Endothelial cell of umbilical vein (primary cell): ENCODE results near the gene HES1. TPM values are rescaled to one million over a fixed set of nuclear protein-coding genes. Genes with fewer than 3 reads are reported as not detected.

Experiments
- BruUV-seq: library from RNA; stranded (reverse); fragments of 400-500 nt; replicated peaks from 2 replicates; lab custom pipeline; 2021; lab: Mats Ljungman, UMichigan
- CTCF ChIA-PET: fragments of 300-600, 350-600 bp; sonication (Branson Sonifier 250); formaldehyde crosslinking; loops from one replicate; lab custom pipeline; 2021; ENCODE audit warnings: antibody characterized with exemption, inconsistent platforms; lab: Charles Lee
- POLR2A ChIA-PET: fragments of 300-600, 350-600 bp; sonication (Branson Sonifier 250); formaldehyde crosslinking; loops from one replicate; lab custom pipeline; 2021; ENCODE audit warnings: antibody characterized with exemption, inconsistent platforms; lab: Charles Lee
- DNase-seq: peaks from one replicate; pipeline ENCODE4 v3.0.0-alpha.2; 2011; ENCODE audit warnings: low read depth, low spot score
- FAIRE-seq: peaks from 2 replicates; lab custom pipeline; 2011; peaks lifted over from hg19 to GRCh38; lab: Jason Lieb, UNC
- H2AFZ ChIP-seq: 2 replicates; pipeline ENCODE4 v1.6.0; 2012; ENCODE audit warnings: low read depth, low read length, control low read depth, inconsistent platforms
- H3K27ac ChIP-seq: 2 replicates; pipeline ENCODE4 v1.5.1; 2011; ENCODE audit warnings: low read depth, mild to moderate bottlenecking, control low read depth, low read length, moderate library complexity; ENCODE audit not compliant: insufficient read depth
- H3K27me3 ChIP-seq, 2 experiments: 2 replicates each; pipeline versions ENCODE4 v1.6.0 to v1.6.1; 2011; ENCODE audit warnings: low read length in 2 of 2, mixed read lengths in 1 of 2; ENCODE audit not compliant: control insufficient read depth in 2 of 2, insufficient read depth in 2 of 2
- H3K36me3 ChIP-seq, 2 experiments: 2 replicates in 1 of 2; 3 replicates in 1 of 2; pipeline ENCODE4 v1.5.1; 2011; ENCODE audit warnings: low read length in 2 of 2, mild to moderate bottlenecking in 1 of 2, moderate library complexity in 1 of 2; ENCODE audit not compliant: control insufficient read depth in 2 of 2, insufficient read depth in 2 of 2; ENCODE audit errors: extremely low read depth in 1 of 2
- H3K4me1 ChIP-seq: 3 replicates; pipeline ENCODE4 v1.5.1; 2011; ENCODE audit warnings: mild to moderate bottlenecking, low read length; ENCODE audit not compliant: control insufficient read depth, insufficient read depth; ENCODE audit errors: extremely low read depth
- H3K4me2 ChIP-seq: 2 replicates; pipeline ENCODE4 v1.6.1; 2011; ENCODE audit warnings: low read length, control low read depth, mixed read lengths; ENCODE audit not compliant: insufficient read depth
- H3K4me3 ChIP-seq, 3 experiments: fragments of 200-600 bp in 1 of 3; sonication (generic), shearing (Covaris generic) in 1 of 3; replicated peaks in 1 of 3; 2 replicates each; pipeline ENCODE4 v1.5.1; 2011 to 2016; ENCODE audit warnings: control low read depth in 3 of 3, low read length in 3 of 3, mild to moderate bottlenecking in 2 of 3, inconsistent platforms in 1 of 3, low read depth in 1 of 3, moderate library complexity in 1 of 3; ENCODE audit not compliant: insufficient read depth in 1 of 3
- H3K79me2 ChIP-seq: 2 replicates; pipeline ENCODE4 v1.6.0; 2012; ENCODE audit warnings: low read length, inconsistent platforms; ENCODE audit not compliant: control insufficient read depth, insufficient read depth
- H3K9ac ChIP-seq: replicated peaks from 2 replicates; pipeline ENCODE3; 2011; ENCODE audit warnings: low read length, control low read depth; ENCODE audit not compliant: insufficient read depth; ENCODE audit errors: extremely low read depth
- H3K9me1 ChIP-seq: replicated peaks from 3 replicates; pipeline ENCODE4 v1.6.0; 2011; ENCODE audit warnings: mild to moderate bottlenecking, low read length; ENCODE audit not compliant: control insufficient read depth, insufficient read depth; ENCODE audit errors: extremely low read depth
- H3K9me3 ChIP-seq: replicated peaks from 2 replicates; pipeline ENCODE4 v1.5.1; 2012; ENCODE audit warnings: low read length, inconsistent platforms; ENCODE audit not compliant: control insufficient read depth, insufficient read depth
- H4K20me1 ChIP-seq: replicated peaks from 2 replicates; pipeline ENCODE3; 2011; ENCODE audit warnings: mild to moderate bottlenecking, low read length; ENCODE audit not compliant: control insufficient read depth, insufficient read depth; ENCODE audit errors: extremely low read depth
- EZH2 ChIP-seq: IDR thresholded peaks from 2 replicates; pipeline ENCODE4 v1.6.1; 2012; ENCODE audit warnings: borderline replicate concordance, low read depth, mild to moderate bottlenecking, moderate library complexity, low read length, inconsistent platforms; ENCODE audit not compliant: severe bottlenecking
- FOS ChIP-seq: IDR thresholded peaks from 2 replicates; pipeline ENCODE4 v1.6.1; 2011; ENCODE audit warnings: mild to moderate bottlenecking, low read length, moderate library complexity, borderline replicate concordance; ENCODE audit not compliant: insufficient read depth
- GATA2 ChIP-seq: IDR thresholded peaks from 2 replicates; pipeline ENCODE4 v1.7.0; 2011; ENCODE audit warnings: low read depth, mild to moderate bottlenecking, moderate library complexity, mixed read lengths, low read length; ENCODE audit not compliant: insufficient read length, insufficient read depth
- JUN ChIP-seq: IDR thresholded peaks from 2 replicates; pipeline ENCODE4 v1.6.1; 2011; ENCODE audit warnings: borderline replicate concordance, low read depth; ENCODE audit not compliant: insufficient read length, insufficient read depth
- MYC ChIP-seq: IDR thresholded peaks from one replicate; pipeline ENCODE4 v1.6.1; 2011; ENCODE audit warnings: mild to moderate bottlenecking, low read depth, low read length
- POLR2A ChIP-seq: IDR thresholded peaks from 2 replicates; pipeline ENCODE4 v1.6.1; 2012; ENCODE audit warnings: low read depth, mild to moderate bottlenecking, control low read depth, low read length
- POLR2AphosphoS5 ChIP-seq: IDR thresholded peaks from 2 replicates; pipeline ENCODE4 v1.6.1; 2012; ENCODE audit warnings: low read depth, mild to moderate bottlenecking, control low read depth, low read length, moderate library complexity; ENCODE audit not compliant: insufficient read depth
- dilution Hi-C: fragments of 300-500 bp; cut with MboI; formaldehyde crosslinking; loops from one replicate; pipeline ENCODE4 v1.15.0; 2019; ENCODE audit warnings: low sequenced_read_pairs; ENCODE audit not compliant: extremely low pct_ligation_motif_present
- intact Hi-C: fragments of 100-400 bp; cut with micrococcal nuclease; formaldehyde crosslinking; loops from one replicate; pipeline ENCODE4 v1.10.0; 2022
- polyA plus RNA-seq, 4 experiments: library from polyadenylated mRNA; depleted of rRNA in 3 of 4; stranded (reverse) in 3 of 4; unstranded in 1 of 4; fragments of >200 nt; gene quantifications; 2 replicates each; pipeline versions ENCODE4 v1.2.1 to v1.2.3, GENCODE V29; 2011 to 2012; ENCODE audit warnings: missing spikeins in 1 of 4
- total RNA-seq: library from RNA; stranded (reverse); gene quantifications from 2 replicates; pipeline ENCODE4 v1.2.3, GENCODE V29; 2021
- TF ChIP-seq, protein P1 (sequence below), 2 donors: IDR thresholded peaks; 1 replicate in 1 of 2; 2 replicates in 1 of 2; pipeline ENCODE4 v1.5.1; 2011; ENCODE audit warnings: low read length in 2 of 2, mild to moderate bottlenecking in 2 of 2, moderate library complexity in 2 of 2, control low read depth in 1 of 2, inconsistent platforms in 1 of 2, low read depth in 1 of 2; ENCODE audit not compliant: insufficient read depth in 1 of 2; ENCODE audit errors: extremely low read depth in 1 of 2
- TF ChIP-seq, protein P2 (sequence below): IDR thresholded peaks from 2 replicates; pipeline ENCODE4 v1.6.1; 2011; ENCODE audit not compliant: insufficient read depth, insufficient read length

Gene HES1
- total and polyA plus RNA-seq, 2 donors (not counting 3 experiments of a cell fraction or from before 2014, with no cell fraction given), result 42.0 to 210 TPM

DNA sequence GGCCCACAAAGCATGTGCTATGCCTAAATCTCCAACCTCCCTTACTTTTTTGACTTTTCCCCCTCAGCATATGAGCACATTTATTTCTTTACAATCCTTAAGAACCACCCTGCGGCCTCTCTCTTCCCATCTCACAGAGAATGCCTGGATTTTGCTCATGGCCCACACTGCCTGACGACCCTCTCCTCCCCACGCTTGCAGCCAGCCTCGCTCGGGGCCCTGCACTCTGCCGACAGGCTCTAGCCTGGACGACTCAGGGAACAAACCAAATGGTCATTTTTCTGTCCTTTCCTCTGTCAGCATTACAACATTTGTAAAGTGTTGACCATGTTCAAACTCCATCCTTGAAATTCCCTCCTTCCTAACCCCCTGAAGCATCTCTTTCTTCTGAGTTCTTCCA is 11.7 kb downstream of the HES1 start:
- TF ChIP-seq, protein P1, sequence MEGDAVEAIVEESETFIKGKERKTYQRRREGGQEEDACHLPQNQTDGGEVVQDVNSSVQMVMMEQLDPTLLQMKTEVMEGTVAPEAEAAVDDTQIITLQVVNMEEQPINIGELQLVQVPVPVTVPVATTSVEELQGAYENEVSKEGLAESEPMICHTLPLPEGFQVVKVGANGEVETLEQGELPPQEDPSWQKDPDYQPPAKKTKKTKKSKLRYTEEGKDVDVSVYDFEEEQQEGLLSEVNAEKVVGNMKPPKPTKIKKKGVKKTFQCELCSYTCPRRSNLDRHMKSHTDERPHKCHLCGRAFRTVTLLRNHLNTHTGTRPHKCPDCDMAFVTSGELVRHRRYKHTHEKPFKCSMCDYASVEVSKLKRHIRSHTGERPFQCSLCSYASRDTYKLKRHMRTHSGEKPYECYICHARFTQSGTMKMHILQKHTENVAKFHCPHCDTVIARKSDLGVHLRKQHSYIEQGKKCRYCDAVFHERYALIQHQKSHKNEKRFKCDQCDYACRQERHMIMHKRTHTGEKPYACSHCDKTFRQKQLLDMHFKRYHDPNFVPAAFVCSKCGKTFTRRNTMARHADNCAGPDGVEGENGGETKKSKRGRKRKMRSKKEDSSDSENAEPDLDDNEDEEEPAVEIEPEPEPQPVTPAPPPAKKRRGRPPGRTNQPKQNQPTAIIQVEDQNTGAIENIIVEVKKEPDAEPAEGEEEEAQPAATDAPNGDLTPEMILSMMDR (IDR thresholded peaks at IDR 0.05; ENCODE audit: extremely low read depth in 1 of 2, insufficient read depth in 1 of 2, low read depth in 1 of 2, low read length in 2 of 2), result no peak
- TF ChIP-seq MYC (no peak), GATA2 (no peak), EZH2 (no peak), FOS (no peak), POLR2A (no peak), POLR2AphosphoS5 (no peak), JUN (no peak)
- TF ChIP-seq, protein P2, sequence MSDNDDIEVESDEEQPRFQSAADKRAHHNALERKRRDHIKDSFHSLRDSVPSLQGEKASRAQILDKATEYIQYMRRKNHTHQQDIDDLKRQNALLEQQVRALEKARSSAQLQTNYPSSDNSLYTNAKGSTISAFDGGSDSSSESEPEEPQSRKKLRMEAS, result no peak
- no peak overlapping the region for H3K4me3 ChIP-seq
- H3K27ac ChIP-seq, result no peak overlapping the region
- BruUV-seq, result no TSS peak
- intact Hi-C loops (no loop called here), dilution Hi-C loops (no loop called here)
- no peak for DNase-seq
- H3K9me3 ChIP-seq, result no peaks in the 10 kb centered on the region
- FAIRE-seq, result no peak
- no peak overlapping the region for H2AFZ ChIP-seq
- no peaks in the 10 kb centered on the region for H3K36me3 ChIP-seq
- H3K27me3 ChIP-seq, result no peaks in the 10 kb centered on the region
- POLR2A ChIA-PET, result no interaction called here
- no peaks in the 10 kb centered on the region for H3K9me1 ChIP-seq
- H4K20me1 ChIP-seq, result no peaks in the 10 kb centered on the region
- H3K4me1 ChIP-seq, result peaks cover 11% of the 10 kb centered on the region
- no peak overlapping the region for H3K4me2 ChIP-seq
- no peaks in the 10 kb centered on the region for H3K79me2 ChIP-seq
- CTCF ChIA-PET, result interaction anchor here (0.8 to 1.3 kb wide), 6 partner anchors 10 to 367 kb away, joined by 3 to 4 read pairs (median 3); no protein-coding TSS in a partner anchor
- H3K9ac ChIP-seq, result no peak overlapping the region
